HepG2 (cell line): ENCODE data around the gene SAMSN1.

Experiments
- MYNN ChIP-seq: sonication (generic); formaldehyde crosslinking; IDR thresholded peaks from 2 replicates; pipeline ENCODE4 v1.4.0; 2020; ENCODE audit warnings: mild to moderate bottlenecking, low read depth, missing genetic modification reagents
- POLR2AphosphoS5 ChIP-seq: IDR thresholded peaks from 2 replicates; pipeline ENCODE4 v1.6.1; 2012; ENCODE audit warnings: low read depth, low read length
- RAD21 ChIP-seq: fragments of 450-650 bp; formaldehyde crosslinking; IDR thresholded peaks from 2 replicates; pipeline ENCODE4 v1.5.0; 2020; ENCODE audit warnings: mild to moderate bottlenecking
- TF ChIP-seq, protein P1 (sequence below): sonication (generic); formaldehyde crosslinking; IDR thresholded peaks from 2 replicates; pipeline ENCODE4 v1.5.0; 2020; ENCODE audit warnings: mild to moderate bottlenecking, missing genetic modification reagents, moderate library complexity
- TF ChIP-seq, protein P2 (sequence below): sonication (generic); formaldehyde crosslinking; IDR thresholded peaks from 2 replicates; pipeline ENCODE4 v1.5.0; 2020; ENCODE audit warnings: missing genetic modification reagents
- TF ChIP-seq, protein P3 (sequence below): sonication (generic); formaldehyde crosslinking; IDR thresholded peaks from 2 replicates; pipeline ENCODE4 v1.5.0; 2020; ENCODE audit warnings: missing genetic modification reagents
- TF ChIP-seq, protein P4 (sequence below): IDR thresholded peaks from 2 replicates; pipeline ENCODE4 v1.6.1; 2018; ENCODE audit warnings: missing genetic modification reagents, mild to moderate bottlenecking, missing compliant biosample characterization
- TF ChIP-seq, protein P5 (sequence below): sonication (generic); formaldehyde crosslinking; IDR thresholded peaks from 2 replicates; pipeline ENCODE4 v1.4.0; 2020; ENCODE audit warnings: missing genetic modification reagents, borderline replicate concordance
- TF ChIP-seq, protein P6 (sequence below): sonication (generic); formaldehyde crosslinking; IDR thresholded peaks from 2 replicates; pipeline ENCODE4 v1.9.0; 2022; ENCODE audit warnings: missing genetic modification reagents, mild to moderate bottlenecking, borderline replicate concordance

DNA sequence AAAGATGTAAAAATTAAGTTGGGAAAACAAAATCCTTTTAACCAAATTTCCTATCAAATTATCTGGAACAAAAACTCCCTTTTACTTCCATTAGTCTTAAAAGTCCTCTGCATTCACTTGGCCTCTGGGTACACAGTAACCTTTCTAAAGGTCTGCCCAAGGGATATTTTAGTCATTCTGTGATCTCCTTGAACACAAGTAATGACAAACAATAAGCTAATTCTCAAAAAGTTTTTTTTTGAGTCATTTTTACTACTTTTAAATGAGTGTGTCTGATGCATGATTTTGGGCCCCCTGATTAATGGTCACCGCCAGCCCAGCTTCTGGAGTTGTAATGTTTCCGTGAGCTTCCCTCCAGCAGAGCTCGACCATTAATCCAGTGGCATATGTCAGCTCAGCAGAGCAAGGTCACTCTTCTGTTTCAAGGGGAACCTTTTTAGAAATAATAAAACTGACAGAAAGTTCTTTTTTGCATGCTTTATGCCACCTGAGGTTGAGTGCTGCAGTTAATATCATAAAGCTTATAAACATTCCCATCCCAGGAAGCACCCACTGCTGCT is 14.3 kb downstream of the SAMSN1 start:
- TF ChIP-seq, protein P1, sequence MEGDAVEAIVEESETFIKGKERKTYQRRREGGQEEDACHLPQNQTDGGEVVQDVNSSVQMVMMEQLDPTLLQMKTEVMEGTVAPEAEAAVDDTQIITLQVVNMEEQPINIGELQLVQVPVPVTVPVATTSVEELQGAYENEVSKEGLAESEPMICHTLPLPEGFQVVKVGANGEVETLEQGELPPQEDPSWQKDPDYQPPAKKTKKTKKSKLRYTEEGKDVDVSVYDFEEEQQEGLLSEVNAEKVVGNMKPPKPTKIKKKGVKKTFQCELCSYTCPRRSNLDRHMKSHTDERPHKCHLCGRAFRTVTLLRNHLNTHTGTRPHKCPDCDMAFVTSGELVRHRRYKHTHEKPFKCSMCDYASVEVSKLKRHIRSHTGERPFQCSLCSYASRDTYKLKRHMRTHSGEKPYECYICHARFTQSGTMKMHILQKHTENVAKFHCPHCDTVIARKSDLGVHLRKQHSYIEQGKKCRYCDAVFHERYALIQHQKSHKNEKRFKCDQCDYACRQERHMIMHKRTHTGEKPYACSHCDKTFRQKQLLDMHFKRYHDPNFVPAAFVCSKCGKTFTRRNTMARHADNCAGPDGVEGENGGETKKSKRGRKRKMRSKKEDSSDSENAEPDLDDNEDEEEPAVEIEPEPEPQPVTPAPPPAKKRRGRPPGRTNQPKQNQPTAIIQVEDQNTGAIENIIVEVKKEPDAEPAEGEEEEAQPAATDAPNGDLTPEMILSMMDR (CRISPR knock-in tag), result no peak
- TF ChIP-seq MYNN (CRISPR knock-in tag), result no peak
- TF ChIP-seq, protein P2, sequence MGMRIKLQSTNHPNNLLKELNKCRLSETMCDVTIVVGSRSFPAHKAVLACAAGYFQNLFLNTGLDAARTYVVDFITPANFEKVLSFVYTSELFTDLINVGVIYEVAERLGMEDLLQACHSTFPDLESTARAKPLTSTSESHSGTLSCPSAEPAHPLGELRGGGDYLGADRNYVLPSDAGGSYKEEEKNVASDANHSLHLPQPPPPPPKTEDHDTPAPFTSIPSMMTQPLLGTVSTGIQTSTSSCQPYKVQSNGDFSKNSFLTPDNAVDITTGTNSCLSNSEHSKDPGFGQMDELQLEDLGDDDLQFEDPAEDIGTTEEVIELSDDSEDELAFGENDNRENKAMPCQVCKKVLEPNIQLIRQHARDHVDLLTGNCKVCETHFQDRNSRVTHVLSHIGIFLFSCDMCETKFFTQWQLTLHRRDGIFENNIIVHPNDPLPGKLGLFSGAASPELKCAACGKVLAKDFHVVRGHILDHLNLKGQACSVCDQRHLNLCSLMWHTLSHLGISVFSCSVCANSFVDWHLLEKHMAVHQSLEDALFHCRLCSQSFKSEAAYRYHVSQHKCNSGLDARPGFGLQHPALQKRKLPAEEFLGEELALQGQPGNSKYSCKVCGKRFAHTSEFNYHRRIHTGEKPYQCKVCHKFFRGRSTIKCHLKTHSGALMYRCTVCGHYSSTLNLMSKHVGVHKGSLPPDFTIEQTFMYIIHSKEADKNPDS (CRISPR knock-in tag), result no peak
- TF ChIP-seq, protein P3, sequence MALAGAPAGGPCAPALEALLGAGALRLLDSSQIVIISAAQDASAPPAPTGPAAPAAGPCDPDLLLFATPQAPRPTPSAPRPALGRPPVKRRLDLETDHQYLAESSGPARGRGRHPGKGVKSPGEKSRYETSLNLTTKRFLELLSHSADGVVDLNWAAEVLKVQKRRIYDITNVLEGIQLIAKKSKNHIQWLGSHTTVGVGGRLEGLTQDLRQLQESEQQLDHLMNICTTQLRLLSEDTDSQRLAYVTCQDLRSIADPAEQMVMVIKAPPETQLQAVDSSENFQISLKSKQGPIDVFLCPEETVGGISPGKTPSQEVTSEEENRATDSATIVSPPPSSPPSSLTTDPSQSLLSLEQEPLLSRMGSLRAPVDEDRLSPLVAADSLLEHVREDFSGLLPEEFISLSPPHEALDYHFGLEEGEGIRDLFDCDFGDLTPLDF (CRISPR knock-in tag), result no peak
- TF ChIP-seq, protein P4, sequence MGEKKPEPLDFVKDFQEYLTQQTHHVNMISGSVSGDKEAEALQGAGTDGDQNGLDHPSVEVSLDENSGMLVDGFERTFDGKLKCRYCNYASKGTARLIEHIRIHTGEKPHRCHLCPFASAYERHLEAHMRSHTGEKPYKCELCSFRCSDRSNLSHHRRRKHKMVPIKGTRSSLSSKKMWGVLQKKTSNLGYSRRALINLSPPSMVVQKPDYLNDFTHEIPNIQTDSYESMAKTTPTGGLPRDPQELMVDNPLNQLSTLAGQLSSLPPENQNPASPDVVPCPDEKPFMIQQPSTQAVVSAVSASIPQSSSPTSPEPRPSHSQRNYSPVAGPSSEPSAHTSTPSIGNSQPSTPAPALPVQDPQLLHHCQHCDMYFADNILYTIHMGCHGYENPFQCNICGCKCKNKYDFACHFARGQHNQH, result no peak
- no peak for TF ChIP-seq RAD21 (CRISPR knock-in tag)
- TF ChIP-seq, protein P5, sequence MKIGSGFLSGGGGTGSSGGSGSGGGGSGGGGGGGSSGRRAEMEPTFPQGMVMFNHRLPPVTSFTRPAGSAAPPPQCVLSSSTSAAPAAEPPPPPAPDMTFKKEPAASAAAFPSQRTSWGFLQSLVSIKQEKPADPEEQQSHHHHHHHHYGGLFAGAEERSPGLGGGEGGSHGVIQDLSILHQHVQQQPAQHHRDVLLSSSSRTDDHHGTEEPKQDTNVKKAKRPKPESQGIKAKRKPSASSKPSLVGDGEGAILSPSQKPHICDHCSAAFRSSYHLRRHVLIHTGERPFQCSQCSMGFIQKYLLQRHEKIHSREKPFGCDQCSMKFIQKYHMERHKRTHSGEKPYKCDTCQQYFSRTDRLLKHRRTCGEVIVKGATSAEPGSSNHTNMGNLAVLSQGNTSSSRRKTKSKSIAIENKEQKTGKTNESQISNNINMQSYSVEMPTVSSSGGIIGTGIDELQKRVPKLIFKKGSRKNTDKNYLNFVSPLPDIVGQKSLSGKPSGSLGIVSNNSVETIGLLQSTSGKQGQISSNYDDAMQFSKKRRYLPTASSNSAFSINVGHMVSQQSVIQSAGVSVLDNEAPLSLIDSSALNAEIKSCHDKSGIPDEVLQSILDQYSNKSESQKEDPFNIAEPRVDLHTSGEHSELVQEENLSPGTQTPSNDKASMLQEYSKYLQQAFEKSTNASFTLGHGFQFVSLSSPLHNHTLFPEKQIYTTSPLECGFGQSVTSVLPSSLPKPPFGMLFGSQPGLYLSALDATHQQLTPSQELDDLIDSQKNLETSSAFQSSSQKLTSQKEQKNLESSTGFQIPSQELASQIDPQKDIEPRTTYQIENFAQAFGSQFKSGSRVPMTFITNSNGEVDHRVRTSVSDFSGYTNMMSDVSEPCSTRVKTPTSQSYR (CRISPR knock-in tag), result no peak
- TF ChIP-seq POLR2AphosphoS5, result no peak
- TF ChIP-seq, protein P6, sequence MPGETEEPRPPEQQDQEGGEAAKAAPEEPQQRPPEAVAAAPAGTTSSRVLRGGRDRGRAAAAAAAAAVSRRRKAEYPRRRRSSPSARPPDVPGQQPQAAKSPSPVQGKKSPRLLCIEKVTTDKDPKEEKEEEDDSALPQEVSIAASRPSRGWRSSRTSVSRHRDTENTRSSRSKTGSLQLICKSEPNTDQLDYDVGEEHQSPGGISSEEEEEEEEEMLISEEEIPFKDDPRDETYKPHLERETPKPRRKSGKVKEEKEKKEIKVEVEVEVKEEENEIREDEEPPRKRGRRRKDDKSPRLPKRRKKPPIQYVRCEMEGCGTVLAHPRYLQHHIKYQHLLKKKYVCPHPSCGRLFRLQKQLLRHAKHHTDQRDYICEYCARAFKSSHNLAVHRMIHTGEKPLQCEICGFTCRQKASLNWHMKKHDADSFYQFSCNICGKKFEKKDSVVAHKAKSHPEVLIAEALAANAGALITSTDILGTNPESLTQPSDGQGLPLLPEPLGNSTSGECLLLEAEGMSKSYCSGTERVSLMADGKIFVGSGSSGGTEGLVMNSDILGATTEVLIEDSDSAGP (CRISPR knock-in tag), result no peak
